Subcutaneous adipose tissue (tissue), 4 donors: ENCODE data around the gene VARS1. TPM values are rescaled to one million over a fixed set of nuclear protein-coding genes. Genes with fewer than 3 reads are reported as not detected.

Experiments
- total RNA-seq, 4 donors: library from RNA; depleted of rRNA; stranded (reverse); fragments of >200 nt; gene quantifications; one replicate each; pipeline ENCODE4 v1.1.0, GENCODE V29; 2016
- TF ChIP-seq, protein P1 (sequence below): fragments of 450-650 bp; IDR thresholded peaks from one replicate; pipeline ENCODE4 v1.5.1; 2016; ENCODE audit warnings: low read depth, mild to moderate bottlenecking, control low read depth, antibody characterized with exemption, moderate library complexity

The VARS1 gene
- total RNA-seq: 10 to 100 TPM; 20.6 to 49.7 (median 31.2) TPM

DNA sequence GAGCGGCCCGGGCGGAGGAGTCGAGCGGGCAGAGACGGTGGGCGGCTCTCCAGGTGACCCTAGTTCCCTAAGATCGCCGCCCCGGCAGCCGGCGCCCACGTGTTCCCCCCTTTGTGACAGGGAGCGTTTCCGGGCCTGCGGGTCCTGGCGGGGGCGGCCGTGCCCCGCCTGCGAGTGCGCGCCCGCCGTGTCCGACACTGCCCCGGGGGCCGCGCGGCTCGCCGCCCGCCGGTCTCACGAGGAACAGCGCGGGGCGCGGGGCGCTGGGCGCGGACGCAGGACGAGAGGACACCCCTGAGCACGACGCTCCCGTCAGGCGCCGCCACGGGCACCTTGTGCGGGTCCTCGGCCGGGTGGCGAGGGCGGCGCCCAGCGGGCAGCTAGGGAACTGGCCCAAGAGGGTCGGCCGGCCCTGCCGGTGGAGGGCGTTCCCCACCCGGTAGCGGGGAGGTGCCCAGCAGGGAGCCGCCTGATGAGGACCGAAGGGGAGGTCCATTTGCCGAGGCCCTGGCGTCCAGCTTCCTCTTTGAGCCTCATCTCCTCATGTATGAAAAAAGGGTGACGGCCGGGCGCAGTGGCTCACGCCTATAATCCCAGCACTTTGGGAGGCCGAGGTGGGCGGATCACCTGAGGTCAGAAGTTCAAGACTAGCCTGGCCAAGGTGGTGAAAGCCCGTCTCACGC lies at the start of gene VARS1:
Gene VARS1, minus strand, starts transcription at position 137 of the 683 bp plus-strand sequence. CDS start 535 bp downstream, outside the sequence.
- TF ChIP-seq, protein P1, sequence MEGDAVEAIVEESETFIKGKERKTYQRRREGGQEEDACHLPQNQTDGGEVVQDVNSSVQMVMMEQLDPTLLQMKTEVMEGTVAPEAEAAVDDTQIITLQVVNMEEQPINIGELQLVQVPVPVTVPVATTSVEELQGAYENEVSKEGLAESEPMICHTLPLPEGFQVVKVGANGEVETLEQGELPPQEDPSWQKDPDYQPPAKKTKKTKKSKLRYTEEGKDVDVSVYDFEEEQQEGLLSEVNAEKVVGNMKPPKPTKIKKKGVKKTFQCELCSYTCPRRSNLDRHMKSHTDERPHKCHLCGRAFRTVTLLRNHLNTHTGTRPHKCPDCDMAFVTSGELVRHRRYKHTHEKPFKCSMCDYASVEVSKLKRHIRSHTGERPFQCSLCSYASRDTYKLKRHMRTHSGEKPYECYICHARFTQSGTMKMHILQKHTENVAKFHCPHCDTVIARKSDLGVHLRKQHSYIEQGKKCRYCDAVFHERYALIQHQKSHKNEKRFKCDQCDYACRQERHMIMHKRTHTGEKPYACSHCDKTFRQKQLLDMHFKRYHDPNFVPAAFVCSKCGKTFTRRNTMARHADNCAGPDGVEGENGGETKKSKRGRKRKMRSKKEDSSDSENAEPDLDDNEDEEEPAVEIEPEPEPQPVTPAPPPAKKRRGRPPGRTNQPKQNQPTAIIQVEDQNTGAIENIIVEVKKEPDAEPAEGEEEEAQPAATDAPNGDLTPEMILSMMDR: no peak

- TF ChIP-seq, protein P1: no peak
These were observed 49.0 kb upstream of the VARS1 start for GRCh38 chr6:31844507-31844906.

DNA sequence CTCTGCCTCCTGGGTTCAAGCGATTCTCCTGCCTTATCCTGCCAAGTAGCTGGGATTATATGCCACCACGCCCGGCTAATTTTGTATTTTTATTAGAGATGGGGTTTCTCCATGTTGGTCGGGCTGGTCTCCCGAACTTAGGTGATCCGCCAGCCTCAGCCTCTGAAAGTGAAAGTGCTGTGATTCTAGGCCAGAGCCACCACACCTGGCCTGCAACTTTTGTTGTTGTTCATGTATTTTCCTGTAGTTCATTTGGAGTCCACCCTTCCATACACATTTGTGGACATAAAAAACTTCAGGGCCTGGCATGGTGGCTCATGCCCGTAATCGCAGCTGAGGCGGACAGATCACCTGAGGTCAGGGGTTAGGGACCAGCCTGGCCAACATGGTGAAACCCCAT lies 46.5 kb upstream of the VARS1 start:
- TF ChIP-seq, protein P1: no peak

- TF ChIP-seq, protein P1: no peak
These were observed 43.4 kb upstream of the VARS1 start for GRCh38 chr6:31838968-31839367.

- TF ChIP-seq, protein P1: no peak
These were observed 42.0 kb upstream of the VARS1 start for GRCh38 chr6:31837369-31838113.

DNA sequence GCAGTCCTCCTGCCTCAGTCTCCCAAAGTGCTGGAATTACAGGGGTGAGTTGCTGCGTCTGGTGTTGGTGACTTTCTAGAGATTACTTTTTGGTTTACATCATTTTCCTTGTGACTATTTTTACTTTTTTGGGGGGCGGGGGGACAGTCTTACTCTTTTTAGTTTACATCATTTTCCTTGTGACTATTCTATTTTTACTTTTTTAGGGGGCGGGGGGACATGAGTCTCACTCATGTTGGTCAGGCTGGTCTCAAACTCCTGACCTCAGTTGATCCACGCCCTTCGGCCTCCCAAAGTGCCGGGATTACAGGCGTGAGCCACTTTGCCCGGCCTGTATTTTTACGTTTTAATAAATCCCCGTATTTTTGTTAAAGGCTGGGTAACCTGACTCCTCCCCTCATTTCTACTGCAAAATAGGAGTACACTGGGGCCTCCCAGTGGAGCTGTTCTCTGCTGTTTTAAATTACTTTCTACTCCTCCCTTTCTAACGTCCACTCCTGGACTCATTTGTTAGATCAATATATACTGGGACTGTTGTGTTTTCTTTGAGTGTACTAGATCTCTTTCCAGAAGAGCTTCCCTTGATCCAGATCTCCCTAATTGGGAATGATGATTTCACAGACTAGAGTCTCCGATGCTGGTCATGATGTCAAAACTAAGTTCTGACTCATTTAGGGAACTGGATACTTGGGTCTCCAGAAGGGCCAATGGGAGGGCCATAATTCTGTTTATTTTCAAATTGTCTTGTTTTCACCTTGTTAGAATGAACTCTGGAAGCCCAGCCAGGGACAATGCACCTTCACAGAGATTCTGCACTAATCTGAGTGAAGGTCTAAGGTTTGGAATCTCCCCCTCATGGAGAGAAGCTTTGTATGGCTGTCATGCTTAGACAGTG lies 41.2 kb upstream of the VARS1 start:
- TF ChIP-seq, protein P1: no peak
